Loucy (cell line): ENCODE results near the gene SDCBP2.

Source experiments
- CTCF ChIP-seq: fragments of 200-600 bp; sonication (generic); conservative IDR thresholded peaks from 2 replicates; pipeline ENCODE4 v1.5.1; 2014; ENCODE audit warnings: mild to moderate bottlenecking, antibody characterized with exemption, low read length
- EZH2phosphoT487 ChIP-seq: fragments of 200-600 bp; IDR thresholded peaks from 2 replicates; pipeline ENCODE4 v1.6.1; 2018; ENCODE audit warnings: antibody characterized with exemption, mild to moderate bottlenecking, moderate library complexity, borderline replicate concordance

GRCh38 chr20:1333462-1334369 is 4.8 kb upstream of the SDCBP2 start:
- TF ChIP-seq CTCF (no peak), EZH2phosphoT487 (no peak)
